SK-N-SH (cell line): ENCODE data around the gene TXNDC12. TPM values are rescaled to one million over a fixed set of nuclear protein-coding genes. Genes with fewer than 3 reads are reported as not detected.
"Not testable (repeated sequence)": the region's sequence is repeated elsewhere in the genome, so short reads cannot be mapped to it uniquely, and the experiment has no call there.

ENCODE experiments used
- CTCF ChIA-PET: fragments of 300-600, 350-600 bp; formaldehyde crosslinking; extraction: SDS; loops from one replicate; lab custom pipeline; 2021; lab: Yijun Ruan, JAX
- POLR2A ChIA-PET: fragments of 350-600 bp; sonication (Branson Sonifier 250); formaldehyde crosslinking; extraction: SDS; loops from one replicate; lab custom pipeline; 2020; ENCODE audit warnings: antibody characterized with exemption, inconsistent platforms; lab: Yijun Ruan, JAX
- DNase-seq: peaks from one replicate; pipeline ENCODE4 v3.0.0; 2012
- H2AFZ ChIP-seq: fragments of 200-600 bp; sonication (generic); 2 replicates; pipeline ENCODE4 v1.8.1; 2016; ENCODE audit warnings: antibody characterized with exemption, mild to moderate bottlenecking, low read depth
- H3F3A ChIP-seq: fragments of 200-600 bp; sonication (generic); replicated peaks from 2 replicates; pipeline ENCODE3; 2016; ENCODE audit warnings: antibody characterized with exemption, mild to moderate bottlenecking; ENCODE audit not compliant: insufficient read depth
- H3K27ac ChIP-seq, 2 experiments: fragments of 200-500 bp in 1 of 2; fragments of 200-600 bp in 1 of 2; sonication (Bioruptor generic) in 1 of 2; sonication (generic), shearing (Covaris generic) in 1 of 2; 2 replicates each; pipeline versions ENCODE4 v1.5.1 to v1.6.1; 2014 to 2016; ENCODE audit warnings: low read depth in 2 of 2, inconsistent platforms in 1 of 2, low read length in 1 of 2, mild to moderate bottlenecking in 1 of 2, mixed read lengths in 1 of 2
- H3K27me3 ChIP-seq: fragments of 200-600 bp; sonication (generic), shearing (Covaris generic); 2 replicates; pipeline ENCODE4 v1.6.1; 2016; ENCODE audit warnings: mixed run types; ENCODE audit not compliant: insufficient read depth
- H3K36me3 ChIP-seq, 2 experiments: fragments of 200-500 bp in 1 of 2; fragments of 200-600 bp in 1 of 2; sonication (Bioruptor generic) in 1 of 2; sonication (generic) in 1 of 2; replicated peaks in 1 of 2; 2 replicates each; pipeline versions ENCODE3 to v1.5.1; 2014 to 2016; ENCODE audit warnings: low read length in 1 of 2, mild to moderate bottlenecking in 1 of 2; ENCODE audit not compliant: insufficient read depth in 2 of 2, control insufficient read depth in 1 of 2
- H3K4me1 ChIP-seq, 2 experiments: fragments of 200-500 bp in 1 of 2; fragments of 200-600 bp in 1 of 2; sonication (Bioruptor generic) in 1 of 2; sonication (generic), shearing (Covaris generic) in 1 of 2; 2 replicates each; pipeline versions ENCODE4 v1.5.1 to v1.6.1; 2014 to 2016; ENCODE audit warnings: low read depth in 1 of 2, low read length in 1 of 2, mixed run types in 1 of 2; ENCODE audit not compliant: insufficient read depth in 2 of 2, control insufficient read depth in 1 of 2
- H3K4me2 ChIP-seq: fragments of 200-600 bp; sonication (generic), shearing (Covaris generic); 2 replicates; pipeline ENCODE4 v1.6.1; 2017; ENCODE audit warnings: mixed run types
- H3K4me3 ChIP-seq, 2 experiments: fragments of 200-500 bp in 1 of 2; fragments of 200-600 bp in 1 of 2; sonication (Bioruptor generic) in 1 of 2; sonication (generic), shearing (Covaris generic) in 1 of 2; 2 replicates each; pipeline versions ENCODE4 v1.5.1 to v1.8.1; 2014 to 2016; ENCODE audit warnings: low read depth in 2 of 2, inconsistent platforms in 1 of 2, low read length in 1 of 2, mild to moderate bottlenecking in 1 of 2, mixed read lengths in 1 of 2, moderate library complexity in 1 of 2
- H3K79me2 ChIP-seq: fragments of 200-600 bp; sonication (generic); 2 replicates; pipeline ENCODE4 v1.8.1; 2017; ENCODE audit warnings: mild to moderate bottlenecking; ENCODE audit not compliant: insufficient read depth
- H3K9ac ChIP-seq: fragments of 200-600 bp; sonication (generic); 2 replicates; pipeline ENCODE4 v1.6.1; 2017; ENCODE audit warnings: mixed run types
- H3K9me2 ChIP-seq: fragments of 200-600 bp; sonication (generic); 2 replicates; pipeline ENCODE4 v1.6.1; 2017; ENCODE audit warnings: mixed run types
- H3K9me3 ChIP-seq: fragments of 200-600 bp; sonication (generic); 2 replicates; pipeline ENCODE4 v1.6.1; 2017; ENCODE audit warnings: mixed run types, mild to moderate bottlenecking, moderate library complexity
- H4K20me1 ChIP-seq: fragments of 200-600 bp; sonication (generic); 2 replicates; pipeline ENCODE4 v1.6.1; 2017; ENCODE audit warnings: mild to moderate bottlenecking, mixed run types; ENCODE audit not compliant: insufficient read depth
- ELF1 ChIP-seq: IDR thresholded peaks from 2 replicates; pipeline ENCODE4 v1.4.0; 2012
- EP300 ChIP-seq, 2 experiments: IDR thresholded peaks; 2 replicates each; pipeline versions ENCODE4 v1.4.0 to v1.6.1; 2012; ENCODE audit warnings: borderline replicate concordance in 1 of 2, low read depth in 1 of 2, low read length in 1 of 2
- EZH2phosphoT487 ChIP-seq: fragments of 200-600 bp; sonication (generic); IDR thresholded peaks from 2 replicates; pipeline ENCODE4 v1.6.1; 2017; ENCODE audit warnings: low read depth, mixed run types, mild to moderate bottlenecking, antibody characterized with exemption, moderate library complexity, borderline replicate concordance
- FOSL2 ChIP-seq: IDR thresholded peaks from 2 replicates; pipeline ENCODE4 v1.4.0; 2012; ENCODE audit warnings: low read depth, mild to moderate bottlenecking, moderate library complexity, borderline replicate concordance
- FOXM1 ChIP-seq: IDR thresholded peaks from 2 replicates; pipeline ENCODE4 v1.4.0; 2012; ENCODE audit warnings: low read depth, mild to moderate bottlenecking
- GABPA ChIP-seq: IDR thresholded peaks from 2 replicates; pipeline ENCODE4 v1.4.0; 2012; ENCODE audit warnings: low read depth, mild to moderate bottlenecking
- GATA2 ChIP-seq: sonication (generic); formaldehyde crosslinking; IDR thresholded peaks from 2 replicates; pipeline ENCODE4 v1.5.0; 2020; ENCODE audit warnings: mild to moderate bottlenecking, missing genetic modification reagents
- JUND ChIP-seq: IDR thresholded peaks from 2 replicates; pipeline ENCODE4 v1.4.0; 2012
- NFIC ChIP-seq: IDR thresholded peaks from 2 replicates; pipeline ENCODE4 v1.4.0; 2012; ENCODE audit warnings: borderline replicate concordance
- POLR2AphosphoS5 ChIP-seq: IDR thresholded peaks from 2 replicates; pipeline ENCODE4 v1.6.1; 2012; ENCODE audit warnings: low read depth, low read length
- RCOR1 ChIP-seq: fragments of 150-350 bp; IDR thresholded peaks from 2 replicates; pipeline ENCODE4 v1.6.1; 2017; ENCODE audit warnings: antibody characterized with exemption, low read length
- RXRA ChIP-seq: IDR thresholded peaks from 2 replicates; pipeline ENCODE4 v1.4.0; 2012; ENCODE audit warnings: low read depth, mild to moderate bottlenecking, borderline replicate concordance
- TEAD4 ChIP-seq: IDR thresholded peaks from 2 replicates; pipeline ENCODE4 v1.4.0; 2012; ENCODE audit warnings: mild to moderate bottlenecking, borderline replicate concordance; ENCODE audit not compliant: insufficient read depth
- WGBS: methylation state at CpG from one replicate; pipeline ENCODE4 v1.1.6; 2017; ENCODE audit warnings: low lambda C conversion rate; 5-methylcytosine and 5-hydroxymethylcytosine counted together
- polyA plus RNA-seq, 3 experiments: library from polyadenylated mRNA; depleted of rRNA; stranded (reverse); fragments of >200 nt; gene quantifications; 2 replicates each; pipeline ENCODE4 v1.2.3, GENCODE V29; 2012
- TF ChIP-seq, protein P1 (sequence below): IDR thresholded peaks from 2 replicates; pipeline ENCODE4 v1.6.1; 2012; ENCODE audit warnings: mild to moderate bottlenecking, low read depth, low read length, moderate library complexity

The TXNDC12 gene
- polyA plus RNA-seq, 1 of the 3 experiments (the other 2 are of a cell fraction): 37.2 TPM

DNA sequence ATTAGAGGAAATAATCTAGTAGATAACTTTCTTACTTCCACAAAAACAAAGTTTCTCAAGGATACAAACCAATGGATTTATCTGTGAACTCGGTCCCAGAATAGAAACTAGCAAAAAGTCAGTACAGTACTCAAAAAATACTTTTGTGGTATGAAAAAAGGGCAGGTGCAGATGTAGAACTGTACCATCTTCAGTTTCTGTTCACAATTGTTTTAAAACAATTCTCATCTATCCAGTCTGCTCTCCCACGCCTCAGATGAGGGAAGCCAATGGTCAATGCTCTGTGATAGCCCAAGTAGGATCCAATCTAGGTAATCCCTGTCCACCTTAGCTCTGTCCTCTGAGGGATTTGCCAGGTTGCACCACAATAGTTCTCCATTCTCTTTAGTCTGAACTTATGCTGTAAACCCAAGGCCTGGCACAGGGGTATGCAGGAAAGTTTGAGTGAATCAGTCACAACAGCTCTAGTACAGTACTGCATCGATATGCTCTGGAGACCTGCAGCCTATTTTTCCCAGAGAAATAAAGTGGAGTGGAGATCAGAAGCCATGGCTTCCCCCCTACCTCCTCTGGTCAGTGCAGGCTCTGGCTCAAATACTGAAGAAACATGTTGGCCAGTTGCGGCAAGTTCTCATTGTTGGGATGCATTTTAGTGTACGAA, 22.7 kb downstream of the TXNDC12 start (continued):
- TF ChIP-seq, protein P1, sequence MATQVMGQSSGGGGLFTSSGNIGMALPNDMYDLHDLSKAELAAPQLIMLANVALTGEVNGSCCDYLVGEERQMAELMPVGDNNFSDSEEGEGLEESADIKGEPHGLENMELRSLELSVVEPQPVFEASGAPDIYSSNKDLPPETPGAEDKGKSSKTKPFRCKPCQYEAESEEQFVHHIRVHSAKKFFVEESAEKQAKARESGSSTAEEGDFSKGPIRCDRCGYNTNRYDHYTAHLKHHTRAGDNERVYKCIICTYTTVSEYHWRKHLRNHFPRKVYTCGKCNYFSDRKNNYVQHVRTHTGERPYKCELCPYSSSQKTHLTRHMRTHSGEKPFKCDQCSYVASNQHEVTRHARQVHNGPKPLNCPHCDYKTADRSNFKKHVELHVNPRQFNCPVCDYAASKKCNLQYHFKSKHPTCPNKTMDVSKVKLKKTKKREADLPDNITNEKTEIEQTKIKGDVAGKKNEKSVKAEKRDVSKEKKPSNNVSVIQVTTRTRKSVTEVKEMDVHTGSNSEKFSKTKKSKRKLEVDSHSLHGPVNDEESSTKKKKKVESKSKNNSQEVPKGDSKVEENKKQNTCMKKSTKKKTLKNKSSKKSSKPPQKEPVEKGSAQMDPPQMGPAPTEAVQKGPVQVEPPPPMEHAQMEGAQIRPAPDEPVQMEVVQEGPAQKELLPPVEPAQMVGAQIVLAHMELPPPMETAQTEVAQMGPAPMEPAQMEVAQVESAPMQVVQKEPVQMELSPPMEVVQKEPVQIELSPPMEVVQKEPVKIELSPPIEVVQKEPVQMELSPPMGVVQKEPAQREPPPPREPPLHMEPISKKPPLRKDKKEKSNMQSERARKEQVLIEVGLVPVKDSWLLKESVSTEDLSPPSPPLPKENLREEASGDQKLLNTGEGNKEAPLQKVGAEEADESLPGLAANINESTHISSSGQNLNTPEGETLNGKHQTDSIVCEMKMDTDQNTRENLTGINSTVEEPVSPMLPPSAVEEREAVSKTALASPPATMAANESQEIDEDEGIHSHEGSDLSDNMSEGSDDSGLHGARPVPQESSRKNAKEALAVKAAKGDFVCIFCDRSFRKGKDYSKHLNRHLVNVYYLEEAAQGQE: no peak
- TF ChIP-seq GABPA (no peak; the same call in 1 of the 2 replicates), FOXM1 (no peak), POLR2AphosphoS5 (no peak), GATA2 (CRISPR knock-in tag) (no peak), FOSL2 (no peak)

DNA sequence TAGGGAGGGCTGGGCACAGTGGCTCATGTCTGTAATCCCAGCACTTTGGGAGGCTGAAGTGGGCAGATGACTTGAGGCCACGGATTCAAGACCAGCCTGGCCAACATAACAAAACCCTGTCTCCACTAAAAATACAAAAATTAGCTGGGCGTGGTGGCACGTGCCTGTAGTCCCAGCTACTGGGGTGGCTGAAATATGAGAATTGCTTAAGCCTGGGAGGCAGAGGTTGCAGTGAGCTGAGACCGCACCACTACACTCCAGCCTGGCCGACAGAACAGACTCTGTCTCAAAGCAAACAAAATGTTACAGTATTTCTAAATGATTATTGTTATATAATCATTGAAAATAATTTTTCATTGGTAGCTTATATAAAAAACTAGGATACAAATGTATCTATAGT, 26.2 kb downstream of the TXNDC12 start:
- not testable (repeated sequence) for H3K4me3 ChIP-seq, H3K9me2 ChIP-seq, H3K9me3 ChIP-seq, H3K9ac ChIP-seq, H3F3A ChIP-seq, H3K4me2 ChIP-seq, H3K27me3 ChIP-seq, H3K27ac ChIP-seq, DNase-seq, H2AFZ ChIP-seq
- WGBS: 74% methylated on average over 5 of the region's 5 CpGs
- POLR2A ChIA-PET: interaction anchor here (0.6 to 1.8 kb wide), 2 partner anchors 16 to 26 kb away, joined by 3 to 4 read pairs; partner anchors contain the start of gene TXNDC12
- H3K36me3 ChIP-seq: peaks cover 30 to 32% of the 10 kb centered on the region in 2 experiments
- H3K79me2 ChIP-seq: peaks cover 42% of the 10 kb centered on the region
- CTCF ChIA-PET: interaction anchor here (0.8 to 1.4 kb wide), 3 partner anchors 20 to 132 kb away, joined by 3 to 4 read pairs (median 4); no protein-coding TSS in a partner anchor
- peaks cover 7 to 15% of the 10 kb centered on the region in 2 experiments; a peak in 3 of 4 replicates for H3K4me1 ChIP-seq
- peaks cover 14% of the 10 kb centered on the region; the same call in 1 of the 2 replicates for H4K20me1 ChIP-seq

DNA sequence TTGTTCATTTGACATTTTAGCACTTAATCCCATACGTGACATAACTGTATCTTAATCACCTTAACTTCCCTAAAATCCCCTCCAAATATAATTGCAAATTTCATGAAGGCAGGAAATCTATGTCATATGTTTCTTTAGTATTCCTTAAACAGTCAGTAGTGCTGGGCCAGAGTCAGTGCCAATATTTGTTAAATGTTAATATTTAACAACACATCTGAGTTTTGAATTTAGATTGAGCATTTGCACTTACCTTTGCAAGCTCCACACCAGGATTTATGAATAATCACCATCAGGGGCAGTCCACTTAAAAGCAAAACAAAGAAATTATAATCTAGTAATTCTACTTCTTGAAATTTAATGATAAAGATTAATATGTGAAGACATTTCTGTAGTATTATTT, 26.7 kb downstream of the TXNDC12 start:
- H3K9me2 ChIP-seq: no peaks in the 10 kb centered on the region
- CTCF ChIA-PET: interaction anchor here (0.7 to 1.4 kb wide), 2 partner anchors 25 to 27 kb away, joined by 4 read pairs; no protein-coding TSS in a partner anchor
- H3K4me1 ChIP-seq: peaks cover 7 to 15% of the 10 kb centered on the region in 2 experiments; a peak in 3 of 4 replicates
- H3K27ac ChIP-seq: no peak overlapping the region
- peaks cover 34 to 35% of the 10 kb centered on the region in 2 experiments for H3K36me3 ChIP-seq
- no peak overlapping the region for H3K4me3 ChIP-seq
- H3K9ac ChIP-seq: no peak overlapping the region
- TF ChIP-seq TEAD4: no peak
- no peak for TF ChIP-seq RXRA
- no peak for TF ChIP-seq EP300 (IDR thresholded peaks at IDR 0.05; ENCODE audit: borderline replicate concordance in 1 of 2, low read depth in 1 of 2, low read length in 1 of 2)
- no peak for TF ChIP-seq JUND
- no peak for TF ChIP-seq ELF1
- no peak for TF ChIP-seq RCOR1
- no peak for TF ChIP-seq EZH2phosphoT487
- no peak for TF ChIP-seq NFIC
- H3K27me3 ChIP-seq: no peaks in the 10 kb centered on the region
- peaks cover 14% of the 10 kb centered on the region; the same call in 1 of the 2 replicates for H4K20me1 ChIP-seq
- no peak overlapping the region for H3K4me2 ChIP-seq
- 92% methylated on average over 1 of the region's 1 CpG for WGBS
- peaks cover 40% of the 10 kb centered on the region for H3K79me2 ChIP-seq
- no peak for DNase-seq
- no peak overlapping the region for H2AFZ ChIP-seq
- H3F3A ChIP-seq: peaks cover 7% of the 10 kb centered on the region
- H3K9me3 ChIP-seq: no peaks in the 10 kb centered on the region
- POLR2A ChIA-PET: interaction anchor here (0.6 to 1.8 kb wide), 2 partner anchors 16 to 27 kb away, joined by 3 to 4 read pairs; partner anchors contain the start of gene TXNDC12
